Smooth muscle cell (in vitro differentiated cells): Measurements from ENCODE around the gene NT5M. TPM values are rescaled to one million over a fixed set of nuclear protein-coding genes. Genes with fewer than 3 reads are reported as not detected.

Source experiments
- DNase-seq: peaks from one replicate; lab custom pipeline; 2025; ENCODE audit not compliant: unreplicated experiment; lab: John Stamatoyannopoulos, UW
- H2AFZ ChIP-seq: fragments of 200-600 bp; sonication (generic); 2 replicates; pipeline ENCODE4 v1.6.0; 2016; ENCODE audit warnings: antibody characterized with exemption, low read depth, mild to moderate bottlenecking
- H3F3A ChIP-seq: fragments of 200-600 bp; sonication (generic); 2 replicates; pipeline ENCODE4 v1.6.0; 2017; ENCODE audit warnings: antibody characterized with exemption, low read depth
- H3K27ac ChIP-seq: fragments of 200-600 bp; sonication (generic); 2 replicates; pipeline ENCODE4 v1.5.1; 2016; ENCODE audit warnings: low read depth, mild to moderate bottlenecking
- H3K27me3 ChIP-seq: fragments of 200-600 bp; sonication (generic); 2 replicates; pipeline ENCODE4 v1.6.1; 2016; ENCODE audit warnings: low read depth, mild to moderate bottlenecking
- H3K36me3 ChIP-seq: fragments of 200-600 bp; sonication (generic); 2 replicates; pipeline ENCODE4 v1.5.1; 2016; ENCODE audit warnings: low read depth
- H3K4me1 ChIP-seq: fragments of 200-600 bp; sonication (generic); 2 replicates; pipeline ENCODE4 v1.5.1; 2016; ENCODE audit warnings: low read depth
- H3K4me2 ChIP-seq: fragments of 200-600 bp; sonication (generic); 2 replicates; pipeline ENCODE4 v1.6.0; 2016; ENCODE audit warnings: mild to moderate bottlenecking
- H3K4me3 ChIP-seq: fragments of 200-600 bp; sonication (generic); 2 replicates; pipeline ENCODE4 v1.5.1; 2016; ENCODE audit warnings: mild to moderate bottlenecking
- H3K79me2 ChIP-seq: fragments of 200-600 bp; sonication (generic); 2 replicates; pipeline ENCODE4 v1.6.0; 2016; ENCODE audit warnings: low read depth, mild to moderate bottlenecking
- H3K9ac ChIP-seq: fragments of 200-600 bp; sonication (generic); 2 replicates; pipeline ENCODE4 v1.6.0; 2016; ENCODE audit warnings: low read depth
- H3K9me3 ChIP-seq: fragments of 200-600 bp; sonication (generic); replicated peaks from 2 replicates; pipeline ENCODE4 v1.5.1; 2016; ENCODE audit warnings: low read depth
- H4K20me1 ChIP-seq: fragments of 200-600 bp; sonication (generic); 2 replicates; pipeline ENCODE4 v1.6.0; 2016; ENCODE audit warnings: low read depth
- CTCF ChIP-seq: fragments of 200-600 bp; sonication (generic); IDR thresholded peaks from 2 replicates; pipeline ENCODE4 v1.5.1; 2017; ENCODE audit warnings: borderline replicate concordance, mild to moderate bottlenecking, antibody characterized with exemption; ENCODE audit not compliant: insufficient read depth, poor library complexity, severe bottlenecking
- WGBS: methylation state at CpG from one replicate; pipeline ENCODE4 v1.1.7; 2016; ENCODE audit warnings: low lambda C conversion rate; 5-methylcytosine and 5-hydroxymethylcytosine counted together
- polyA plus RNA-seq: library from polyadenylated mRNA; unstranded; fragments of >200 nt; fragmentation: Nextera tagmentation; extraction: Ambion mirVana; gene quantifications from 2 replicates; pipeline ENCODE4 v1.2.1, GENCODE V29; 2016
- total RNA-seq: library from RNA; depleted of rRNA; stranded (reverse); fragments of >200 nt; gene quantifications from 2 replicates; pipeline ENCODE4 v1.2.3, GENCODE V29; 2014

NT5M gene
- total and polyA plus RNA-seq, 2 experiments from 2014 or later, result 2.5 to 6.1 TPM

DNA sequence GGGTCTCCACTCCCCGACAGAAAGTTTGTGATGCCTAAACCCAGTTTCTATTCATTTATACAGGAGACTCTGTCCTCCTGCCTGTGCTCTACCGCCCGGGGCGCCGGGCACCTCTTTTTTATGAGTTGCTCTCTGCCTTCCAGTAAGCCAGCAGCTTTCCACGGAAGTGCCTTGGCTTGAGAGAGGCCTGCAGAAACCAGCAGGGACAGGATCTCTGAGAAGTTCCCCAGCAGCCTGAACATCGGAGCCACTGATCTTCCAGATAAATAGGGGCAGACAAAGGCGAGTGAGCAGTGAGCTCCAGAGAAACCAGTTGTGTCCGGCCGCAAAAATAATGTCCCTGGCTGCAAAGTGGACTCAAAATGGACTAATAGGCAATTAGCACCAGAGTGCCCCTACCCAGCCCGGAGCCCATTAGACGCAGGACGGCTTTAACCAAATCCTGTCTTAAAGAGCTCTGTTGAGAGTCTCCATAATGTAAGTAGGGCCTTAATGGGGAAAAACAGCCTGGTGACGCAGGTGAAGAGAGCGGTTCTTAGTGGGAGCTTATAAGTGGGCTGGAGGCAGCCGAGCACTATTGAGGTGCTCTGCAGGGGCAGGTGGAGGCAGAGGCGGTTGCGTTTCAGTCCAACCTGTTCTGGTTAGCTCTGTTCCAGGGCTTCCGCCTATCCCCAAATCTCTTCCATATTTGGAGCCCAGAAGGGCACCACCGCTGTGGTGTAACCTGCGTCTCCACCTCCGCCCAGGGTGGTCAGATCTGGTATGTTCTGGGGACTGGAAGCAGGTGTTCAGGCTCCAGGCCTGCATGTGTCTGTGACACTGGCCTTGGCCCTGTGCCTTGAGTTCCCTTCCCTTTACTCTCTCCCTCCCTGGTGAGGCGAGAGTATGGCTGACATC lies 74.1 kb downstream of the NT5M start:
- DNase-seq, result peak; percentile 32
- no peak overlapping the region for H3K9ac ChIP-seq

GRCh38 chr17:17379197-17379991 lies 76.2 kb downstream of the NT5M start:
- H3F3A ChIP-seq, result peaks cover 10% of the 10 kb centered on the region
- 57% methylated on average over 12 of the region's 12 CpGs for WGBS
- TF ChIP-seq CTCF, result no peak
- no peaks in the 10 kb centered on the region for H3K9me3 ChIP-seq
- H3K4me1 ChIP-seq, result no peaks in the 10 kb centered on the region
- no peaks in the 10 kb centered on the region for H4K20me1 ChIP-seq
- no peak overlapping the region for H2AFZ ChIP-seq
- no peak overlapping the region for H3K9ac ChIP-seq
- H3K4me2 ChIP-seq, result no peak overlapping the region
- DNase-seq, result no peak
- H3K27me3 ChIP-seq, result no peaks in the 10 kb centered on the region
- H3K4me3 ChIP-seq, result no peak overlapping the region
- H3K79me2 ChIP-seq, result no peaks in the 10 kb centered on the region
- no peak overlapping the region for H3K27ac ChIP-seq
- no peaks in the 10 kb centered on the region for H3K36me3 ChIP-seq

More for the DNA sequence above, 74.1 kb downstream of the NT5M start:
- 49% methylated on average over 23 of the region's 23 CpGs for WGBS
- Histone ChIP-seq H3K9me3 (no peaks in the 10 kb centered on the region), H3K27ac (peak overlapping the region; percentile 4), H3K27me3 (no peaks in the 10 kb centered on the region), H3K4me2 (peak overlapping the region; percentile 61), H4K20me1 (no peaks in the 10 kb centered on the region), H3F3A (peaks cover 10% of the 10 kb centered on the region), H2AFZ (no peak overlapping the region), H3K36me3 (no peaks in the 10 kb centered on the region), H3K4me3 (no peak overlapping the region), H3K4me1 (no peaks in the 10 kb centered on the region), H3K79me2 (no peaks in the 10 kb centered on the region)
- TF ChIP-seq CTCF, result no peak

DNA sequence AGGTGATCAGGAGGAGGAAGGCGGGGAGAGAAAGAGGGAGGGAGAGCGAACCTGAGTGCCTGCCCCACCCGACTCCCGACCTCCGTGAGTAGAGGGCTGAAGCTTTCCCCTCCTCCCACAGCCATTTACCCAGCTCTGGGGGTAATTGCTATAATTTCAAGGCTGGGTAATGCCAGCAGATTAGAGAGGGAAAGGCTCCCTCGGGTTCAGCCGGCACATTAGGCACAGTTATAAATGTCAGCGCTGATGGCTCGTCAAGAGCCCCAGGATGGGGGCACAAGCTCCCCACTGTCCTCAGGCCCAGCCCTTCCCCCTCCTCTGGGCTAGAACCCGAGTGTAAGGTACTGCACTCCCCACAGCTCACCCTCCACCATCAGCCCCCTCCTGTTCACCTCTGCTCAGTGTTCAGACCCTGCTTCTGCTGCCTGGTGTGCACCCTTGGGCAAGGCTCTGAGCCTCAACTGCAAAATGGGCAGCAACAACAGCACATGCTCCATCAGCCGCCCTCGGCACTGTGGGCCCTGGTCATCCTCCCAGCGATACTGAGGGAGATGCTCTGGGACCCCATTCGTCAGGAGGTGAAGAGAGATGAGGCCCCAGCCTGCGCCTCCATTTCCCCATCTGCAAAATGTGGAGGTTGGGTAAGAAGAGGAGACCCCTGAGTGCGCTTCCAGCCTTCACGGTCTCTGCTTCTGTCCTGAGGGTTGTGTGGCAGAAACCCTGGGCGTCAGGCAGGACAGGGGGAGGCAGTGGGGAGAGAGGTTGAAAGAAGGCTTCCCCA lies 77.2 kb downstream of the NT5M start:
- Histone ChIP-seq H3K27ac (no peak overlapping the region), H3K9me3 (no peaks in the 10 kb centered on the region), H3K4me3 (no peak overlapping the region), H3K4me2 (no peak overlapping the region), H3K9ac (no peak overlapping the region), H3K27me3 (no peaks in the 10 kb centered on the region), H4K20me1 (no peaks in the 10 kb centered on the region), H3K4me1 (no peaks in the 10 kb centered on the region), H3K36me3 (no peaks in the 10 kb centered on the region), H2AFZ (no peak overlapping the region), H3K79me2 (no peaks in the 10 kb centered on the region), H3F3A (peaks cover 10% of the 10 kb centered on the region)
- no peak for TF ChIP-seq CTCF
- 80% methylated on average over 18 of the region's 18 CpGs for whole genome bisulfite sequencing
- DNase-seq, result no peak
